Measurements from ENCODE around the gene OS9.
"Not testable (repeated sequence)": the region's sequence is repeated elsewhere in the genome, so short reads cannot be mapped to it uniquely, and the experiment has no call there.

The OS9 gene

DNA sequence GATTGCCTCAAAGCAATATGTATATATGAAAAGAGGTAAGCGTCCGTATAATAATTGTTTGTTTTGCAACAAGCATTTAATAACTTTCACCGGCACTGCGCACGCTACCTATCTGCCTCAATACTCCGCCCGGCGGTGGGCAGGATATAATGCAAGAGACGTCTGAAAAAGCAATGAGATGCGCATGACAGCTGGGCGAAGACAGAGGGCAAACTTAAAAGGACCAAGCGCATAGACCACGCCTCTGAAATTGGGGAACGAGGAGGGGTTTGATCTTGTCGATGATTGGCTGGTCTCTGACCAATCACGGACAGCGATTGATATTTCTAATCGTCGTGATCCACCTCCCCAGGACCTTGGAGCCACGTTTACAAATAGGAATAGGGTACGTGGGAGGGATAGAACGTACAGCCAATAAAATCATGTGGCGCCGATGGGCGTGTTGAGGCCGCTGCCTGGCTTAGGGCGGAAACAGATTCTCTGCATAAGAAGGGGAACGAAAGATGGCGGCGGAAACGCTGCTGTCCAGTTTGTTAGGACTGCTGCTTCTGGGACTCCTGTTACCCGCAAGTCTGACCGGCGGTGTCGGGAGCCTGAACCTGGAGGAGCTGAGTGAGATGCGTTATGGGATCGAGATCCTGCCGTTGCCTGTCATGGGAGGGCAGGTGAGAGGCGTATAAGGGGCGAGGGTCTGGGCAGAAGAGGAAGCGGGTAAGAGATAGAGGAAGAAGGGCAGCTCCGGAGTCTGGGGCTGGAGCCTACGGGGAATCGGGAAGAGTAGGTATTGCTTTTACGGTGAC, at the start of gene OS9:
Gene OS9 (plus strand): TSS at position 474 of the 800 bp plus-strand sequence. CDS start 30 bp downstream, at position 504.
- peak; percentile 100 for DNase-seq (ENCODE audit: low read depth)

GRCh38 chr12:57645990-57646658, 47.8 kb upstream of the OS9 start:
- DNase-seq (ENCODE audit: low read depth) = not testable (repeated sequence)

- not testable (repeated sequence) for DNase-seq (ENCODE audit: low read depth)
These were observed 47.3 kb upstream of the OS9 start for GRCh38 chr12:57646659-57647049.

GRCh38 chr12:57654042-57654441, 39.9 kb upstream of the OS9 start:
- no peak for DNase-seq (ENCODE audit: low read depth)

DNA sequence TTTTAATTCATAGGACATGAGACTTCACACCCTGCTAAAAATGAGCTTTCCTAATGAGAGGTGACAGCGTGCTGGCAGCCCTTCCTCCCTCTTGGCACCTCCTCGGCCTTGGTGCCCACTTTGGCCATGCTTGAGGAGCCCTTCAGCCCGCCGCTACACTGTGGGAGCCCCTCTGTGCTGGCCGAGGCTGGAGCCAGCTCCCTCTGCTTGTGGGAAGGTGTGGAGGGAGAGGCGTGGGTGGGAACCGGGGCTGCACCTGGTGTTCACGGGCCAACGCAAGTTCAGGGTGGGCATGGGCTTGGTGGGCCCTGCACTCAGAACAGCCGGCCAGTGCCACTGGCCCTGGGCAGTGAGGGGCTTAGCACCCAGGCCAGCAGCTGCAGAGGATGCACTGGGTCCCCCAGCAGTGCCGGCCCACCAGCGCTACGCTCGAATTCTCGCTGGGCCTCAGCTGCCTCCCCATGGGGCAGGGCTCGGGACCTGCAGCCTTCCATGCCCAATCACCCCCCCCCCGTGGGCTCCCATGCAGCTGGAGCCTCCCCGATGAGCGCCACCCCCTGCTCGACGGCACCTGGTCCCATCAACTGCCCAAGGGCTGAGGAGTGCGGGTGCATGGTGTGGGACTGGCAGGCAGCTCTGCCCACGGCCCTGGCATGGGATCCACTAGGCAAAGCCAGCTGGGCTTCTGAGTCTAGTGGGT, 38.2 kb upstream of the OS9 start:
- no peak for DNase-seq (ENCODE audit: low read depth)

- DNase-seq (ENCODE audit: low read depth) = not testable (repeated sequence)
These were observed 37.5 kb upstream of the OS9 start for GRCh38 chr12:57656408-57656807.

GRCh38 chr12:57657744-57658143, 36.2 kb upstream of the OS9 start:
- DNase-seq (ENCODE audit: low read depth) = peak; percentile 9

DNA sequence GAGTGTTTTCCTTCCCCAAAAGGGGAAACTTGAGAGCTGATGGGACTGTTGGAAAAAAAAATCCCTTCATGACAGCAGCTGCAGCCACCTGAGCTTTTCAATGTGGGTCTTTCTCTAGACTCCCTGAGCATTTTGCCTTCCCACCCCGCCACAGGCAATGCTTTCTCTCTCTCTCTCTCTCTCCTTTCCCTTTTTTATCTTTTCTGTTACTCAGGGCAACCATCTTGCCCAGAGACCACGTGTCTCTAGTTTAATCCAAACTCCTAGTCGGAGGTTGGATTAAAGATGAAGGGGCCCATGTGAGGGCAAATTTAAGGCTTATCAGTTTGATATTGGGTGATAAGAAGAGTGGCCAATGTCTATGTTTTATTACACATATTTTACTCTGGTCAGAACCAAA, 35.0 kb upstream of the OS9 start:
- DNase-seq (ENCODE audit: low read depth) = no peak

- no peak for DNase-seq (ENCODE audit: low read depth)
These were observed 32.6 kb upstream of the OS9 start for GRCh38 chr12:57661376-57661775.

DNA sequence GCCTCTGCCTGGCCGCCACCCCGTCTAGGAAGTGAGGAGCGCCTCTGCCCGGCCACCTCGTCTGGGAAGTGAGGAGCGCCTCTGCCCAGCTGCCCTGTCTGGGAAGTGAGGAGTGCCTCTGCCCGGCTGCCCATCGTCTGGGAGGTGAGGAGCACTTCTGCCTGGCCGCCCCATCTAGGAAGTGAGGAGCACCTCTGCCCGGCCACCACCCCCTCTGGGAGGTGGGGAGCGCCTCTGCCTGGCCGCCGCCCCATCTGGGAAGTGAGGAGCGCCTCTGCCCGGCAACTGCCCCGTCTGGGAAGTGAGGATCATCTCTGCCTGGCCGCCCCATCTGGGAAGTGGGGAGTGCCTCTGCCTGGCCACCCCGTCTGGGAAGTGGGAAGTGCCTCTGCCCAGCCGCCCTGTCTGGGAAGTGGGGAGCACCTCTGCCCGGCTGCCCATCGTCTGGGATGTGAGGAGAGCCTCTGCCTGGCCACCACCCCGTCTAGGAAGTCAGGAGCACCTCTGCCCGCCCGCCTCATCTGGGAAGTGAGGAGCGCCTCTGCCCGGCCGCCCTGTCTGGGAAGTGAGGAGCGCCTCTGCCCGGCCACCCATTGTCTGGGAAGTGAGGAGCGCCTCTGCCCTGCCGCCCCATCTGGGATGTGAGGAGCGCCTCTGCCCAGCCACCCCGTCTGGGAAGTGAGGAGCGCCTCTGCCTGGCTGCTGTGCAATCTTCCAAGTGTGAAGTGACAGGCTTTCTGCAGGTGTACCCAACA, 28.7 kb upstream of the OS9 start:
- DNase-seq (ENCODE audit: low read depth) = not testable (repeated sequence)

DNA sequence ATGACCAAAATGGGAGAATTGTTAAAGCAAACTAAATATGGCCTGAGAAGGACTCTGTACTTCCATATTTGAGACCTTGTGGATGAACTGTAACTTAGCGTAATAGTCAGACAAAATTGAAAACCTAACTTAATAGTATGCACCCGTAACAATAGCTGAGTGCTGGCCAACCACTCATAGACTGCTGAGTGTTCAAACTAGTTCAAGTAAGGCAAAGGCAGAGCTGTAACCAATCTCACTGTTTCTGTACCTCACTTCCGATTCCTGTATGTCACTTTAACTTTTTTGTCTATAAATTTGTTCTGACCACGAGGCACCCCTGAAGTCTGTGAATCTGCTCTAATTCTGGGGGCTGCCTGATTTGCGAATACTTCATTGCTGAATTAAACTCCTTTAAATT, 27.0 kb upstream of the OS9 start:
- DNase-seq (ENCODE audit: low read depth) = no peak

GRCh38 chr12:57669691-57670090, 24.2 kb upstream of the OS9 start:
- DNase-seq (ENCODE audit: low read depth) = not testable (repeated sequence)

GRCh38 chr12:57671811-57672210, 22.1 kb upstream of the OS9 start:
- not testable (repeated sequence) for DNase-seq (ENCODE audit: low read depth)

GRCh38 chr12:57672801-57673200, 21.1 kb upstream of the OS9 start:
- no peak for DNase-seq (ENCODE audit: low read depth)

DNA sequence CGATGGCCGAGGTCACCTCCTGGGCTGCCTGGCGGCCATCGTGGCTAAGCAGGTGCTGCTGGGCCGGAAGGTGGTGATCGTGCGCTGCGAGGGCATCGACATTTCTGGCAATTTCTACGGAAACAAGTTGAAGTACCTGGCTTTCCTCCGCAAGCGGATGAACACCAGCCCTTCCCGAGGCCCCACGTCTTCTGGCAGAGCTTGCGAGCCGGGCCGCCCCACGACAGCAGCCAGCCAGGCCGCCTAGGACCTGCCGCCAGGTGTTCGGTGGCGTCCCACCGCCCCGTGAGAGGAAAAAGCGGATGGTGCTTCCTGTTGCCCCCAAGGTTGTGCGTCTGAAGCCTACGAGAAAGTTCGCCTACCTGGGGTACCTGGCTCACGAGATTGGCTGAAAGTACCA, 19.2 kb upstream of the OS9 start:
- DNase-seq (ENCODE audit: low read depth) = no peak

- not testable (repeated sequence) for DNase-seq (ENCODE audit: low read depth)
These were observed 16.0 kb upstream of the OS9 start for GRCh38 chr12:57677947-57678346.

GRCh38 chr12:57679697-57680096, 14.2 kb upstream of the OS9 start:
- no peak for DNase-seq (ENCODE audit: low read depth)

GRCh38 chr12:57687862-57688261, 6.1 kb upstream of the OS9 start:
- no peak for DNase-seq (ENCODE audit: low read depth)

DNA sequence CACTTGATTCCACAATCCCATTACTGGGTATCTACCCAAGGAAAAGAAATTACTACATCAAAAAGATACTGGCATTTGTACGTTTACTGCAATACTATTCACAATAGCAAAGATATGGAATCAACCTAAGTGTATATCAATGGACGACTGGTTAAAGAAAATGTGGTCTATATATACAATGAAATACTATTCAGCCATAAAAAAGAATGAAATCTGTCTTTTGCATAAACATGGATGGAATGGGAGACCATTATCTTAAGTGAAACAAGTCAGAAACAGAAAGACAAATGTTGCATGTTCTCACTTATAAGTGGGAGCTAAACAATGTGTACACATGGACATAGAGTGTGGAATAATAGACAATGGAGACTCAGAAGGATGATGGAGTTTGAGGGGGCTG, 5.0 kb upstream of the OS9 start:
- DNase-seq (ENCODE audit: low read depth) = no peak

GRCh38 chr12:57692500-57692899, 1.4 kb upstream of the OS9 start:
- no peak for DNase-seq (ENCODE audit: low read depth)

DNA sequence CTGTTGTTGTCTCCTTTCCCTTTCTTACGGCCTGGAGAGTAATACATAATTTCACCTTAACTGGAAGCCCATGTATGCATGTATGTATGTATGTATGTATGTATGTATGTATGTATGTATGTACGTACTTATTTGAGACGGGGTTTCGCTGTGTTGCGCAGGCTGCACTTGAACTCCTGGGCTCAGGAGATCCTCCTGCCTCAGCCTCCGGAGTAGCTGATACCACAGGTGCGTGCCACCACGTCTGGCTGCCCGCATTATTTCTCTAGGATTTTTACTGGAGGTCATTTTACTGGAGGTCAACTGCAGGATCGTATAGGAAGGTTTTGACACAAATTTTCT, 644 bp upstream of the OS9 start:
- DNase-seq (ENCODE audit: low read depth) = no peak

DNA sequence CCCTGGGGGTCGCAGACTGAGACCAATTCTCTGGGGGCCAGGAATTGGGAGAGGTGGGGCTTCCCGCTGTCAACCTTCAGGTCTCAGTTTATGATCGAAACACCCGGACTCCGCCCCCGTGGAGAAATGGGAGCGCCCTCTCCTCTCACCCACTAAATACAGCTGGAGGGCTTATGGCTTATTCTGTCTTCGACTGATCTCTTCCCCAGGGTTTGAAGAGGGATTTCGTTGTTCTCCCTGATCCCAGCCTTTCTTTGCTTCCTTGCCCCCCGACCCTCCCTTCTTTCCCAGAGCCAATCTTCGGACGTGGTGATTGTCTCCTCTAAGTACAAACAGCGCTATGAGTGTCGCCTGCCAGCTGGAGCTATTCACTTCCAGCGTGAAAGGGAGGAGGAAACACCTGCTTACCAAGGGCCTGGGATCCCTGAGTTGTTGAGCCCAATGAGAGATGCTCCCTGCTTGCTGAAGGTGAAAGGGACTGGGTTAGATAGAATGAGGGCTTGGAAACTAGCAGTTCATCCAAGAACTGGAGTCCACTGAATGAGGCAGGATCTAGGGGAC, 607 bp downstream of the OS9 start:
- no peak for DNase-seq (ENCODE audit: low read depth)
